Measurements from ENCODE around the gene DNPH1.

The DNPH1 gene

DNA sequence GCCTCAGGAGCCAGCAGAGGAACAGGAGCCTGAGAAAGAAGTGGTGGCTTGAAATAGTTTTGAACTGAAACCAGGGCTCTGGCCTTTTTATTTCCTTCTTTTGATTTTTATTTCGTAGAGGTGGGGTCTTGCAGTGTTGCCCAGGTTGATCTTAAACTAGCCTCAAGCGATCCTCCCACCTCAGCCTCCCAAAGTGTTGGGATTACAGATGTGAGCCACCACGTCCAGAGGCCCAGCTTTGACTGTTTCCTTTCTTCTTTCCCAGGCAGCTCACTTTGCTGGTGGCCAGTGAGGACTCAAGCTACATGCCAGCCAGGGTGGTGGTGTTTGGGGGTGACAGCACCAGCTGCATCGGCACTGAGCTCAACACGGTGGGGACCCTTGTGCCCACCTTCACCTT, 26.8 kb downstream of the DNPH1 start:
- Mint-ChIP-seq H3K4me3 (no peak overlapping the region), H3K27ac (no peak overlapping the region), H3K27me3 (no peaks in the 10 kb centered on the region), H3K4me1 (no peaks in the 10 kb centered on the region), H3K9me3 (no peaks in the 10 kb centered on the region), H3K36me3 (peaks cover 28% of the 10 kb centered on the region)
- DNase-seq (ENCODE audit: low spot score in 2 of 2) (no peak), ATAC-seq (ENCODE audit: low read depth) (no peak)

DNA sequence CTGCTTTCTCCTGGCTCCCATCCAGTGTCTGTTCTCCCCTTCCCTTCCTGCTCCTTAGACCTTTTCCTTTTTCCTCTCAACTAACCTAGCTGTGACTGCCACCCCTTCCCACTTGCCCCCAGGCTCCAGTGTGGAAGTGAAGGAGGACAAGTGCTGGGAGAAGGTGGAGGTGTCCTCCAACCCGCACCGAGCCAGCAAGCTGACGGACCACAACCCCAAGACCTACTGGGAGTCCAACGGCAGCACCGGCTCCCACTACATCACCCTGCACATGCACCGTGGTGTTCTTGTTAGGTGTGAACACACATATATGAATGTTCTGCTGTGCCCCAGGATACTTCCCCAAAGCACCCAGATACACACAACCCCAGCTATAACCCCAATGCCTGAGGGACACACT, 28.7 kb downstream of the DNPH1 start:
- Mint-ChIP-seq H3K27me3 (no peaks in the 10 kb centered on the region), H3K27ac (no peak overlapping the region), H3K4me1 (no peaks in the 10 kb centered on the region), H3K4me3 (no peak overlapping the region), H3K9me3 (no peaks in the 10 kb centered on the region), H3K36me3 (peaks cover 27% of the 10 kb centered on the region)
- no peak for ATAC-seq (ENCODE audit: low read depth)
- DNase-seq (ENCODE audit: low spot score in 2 of 2): no peak

DNA sequence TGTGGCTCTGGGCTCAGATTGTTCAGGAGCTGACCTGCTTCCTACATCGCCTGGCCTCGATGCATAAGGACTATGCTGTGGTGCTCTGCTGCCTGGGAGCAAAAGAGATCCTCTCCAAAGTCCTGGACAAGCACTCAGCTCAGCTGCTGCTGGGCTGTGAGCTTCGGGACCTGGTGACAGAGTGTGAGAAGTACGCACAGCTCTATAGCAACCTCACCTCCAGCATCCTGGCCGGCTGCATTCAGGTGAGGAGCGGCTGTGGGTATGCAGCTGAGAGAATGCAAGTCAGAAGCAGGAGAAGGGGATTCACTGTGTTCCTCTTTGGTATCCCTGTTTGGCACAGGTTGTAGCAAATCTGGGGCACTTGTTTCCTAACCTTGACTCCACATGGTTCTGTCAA, 29.4 kb downstream of the DNPH1 start:
- H3K9me3 Mint-ChIP-seq: no peaks in the 10 kb centered on the region
- no peak overlapping the region for H3K4me3 Mint-ChIP-seq
- no peak overlapping the region for H3K27ac Mint-ChIP-seq
- ATAC-seq (ENCODE audit: low read depth) (no peak), DNase-seq (ENCODE audit: low spot score in 2 of 2) (no peak)
- no peaks in the 10 kb centered on the region for H3K27me3 Mint-ChIP-seq
- H3K4me1 Mint-ChIP-seq: no peaks in the 10 kb centered on the region
- peaks cover 26% of the 10 kb centered on the region for H3K36me3 Mint-ChIP-seq

DNA sequence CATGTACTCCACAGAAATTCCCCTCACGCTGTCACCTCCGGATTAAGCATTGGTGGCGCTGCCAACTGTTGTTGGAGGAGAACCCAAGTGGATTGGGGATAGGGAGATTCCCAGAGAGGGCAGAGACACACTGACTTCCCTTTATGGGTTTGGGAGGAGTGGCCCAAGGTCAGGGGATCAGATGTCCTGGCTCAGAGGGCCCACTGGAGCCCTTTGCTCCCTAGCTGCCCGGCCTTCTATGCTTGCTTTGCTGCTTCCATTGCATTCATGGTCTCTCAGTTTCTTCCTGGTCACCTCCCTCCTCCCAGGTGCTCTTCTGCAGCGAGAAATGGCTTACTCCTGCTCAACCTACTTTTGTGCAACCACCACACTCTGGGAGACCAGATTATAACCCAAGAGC, 32.9 kb downstream of the DNPH1 start:
- no peak for DNase-seq (ENCODE audit: low spot score in 2 of 2)
- Mint-ChIP-seq H3K4me3 (no peak overlapping the region), H3K36me3 (peaks cover 33% of the 10 kb centered on the region), H3K27ac (no peak overlapping the region), H3K4me1 (peaks cover 2% of the 10 kb centered on the region), H3K9me3 (no peaks in the 10 kb centered on the region), H3K27me3 (no peaks in the 10 kb centered on the region)
- no peak for ATAC-seq (ENCODE audit: low read depth)

DNA sequence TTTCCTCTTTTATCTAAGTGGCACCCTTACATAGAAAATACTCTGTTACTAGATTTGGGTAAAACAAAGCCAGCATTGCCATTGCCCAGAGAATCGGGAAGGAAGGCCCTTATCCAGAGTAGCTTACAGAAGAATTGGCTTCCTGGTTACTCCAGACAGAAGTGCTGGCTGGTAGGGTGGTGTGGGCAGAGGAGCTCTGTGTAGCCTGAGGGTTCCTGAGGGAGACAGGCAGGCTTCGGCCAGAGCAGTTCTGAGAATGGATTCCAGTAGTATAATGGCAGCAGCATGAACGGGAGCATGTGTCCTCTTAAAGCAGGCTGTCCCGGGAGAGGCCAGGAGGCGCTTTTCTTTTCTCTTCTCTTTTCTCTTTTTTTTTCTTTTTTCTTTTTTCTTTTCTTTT, 35.4 kb downstream of the DNPH1 start:
- DNase-seq (ENCODE audit: low spot score in 2 of 2) (no peak), ATAC-seq (ENCODE audit: low read depth) (no peak)
- H3K4me3 Mint-ChIP-seq: no peak overlapping the region
- H3K36me3 Mint-ChIP-seq: peaks cover 25% of the 10 kb centered on the region
- no peaks in the 10 kb centered on the region for H3K9me3 Mint-ChIP-seq
- H3K4me1 Mint-ChIP-seq: peaks cover 10% of the 10 kb centered on the region
- no peaks in the 10 kb centered on the region for H3K27me3 Mint-ChIP-seq
- no peak overlapping the region for H3K27ac Mint-ChIP-seq

DNA sequence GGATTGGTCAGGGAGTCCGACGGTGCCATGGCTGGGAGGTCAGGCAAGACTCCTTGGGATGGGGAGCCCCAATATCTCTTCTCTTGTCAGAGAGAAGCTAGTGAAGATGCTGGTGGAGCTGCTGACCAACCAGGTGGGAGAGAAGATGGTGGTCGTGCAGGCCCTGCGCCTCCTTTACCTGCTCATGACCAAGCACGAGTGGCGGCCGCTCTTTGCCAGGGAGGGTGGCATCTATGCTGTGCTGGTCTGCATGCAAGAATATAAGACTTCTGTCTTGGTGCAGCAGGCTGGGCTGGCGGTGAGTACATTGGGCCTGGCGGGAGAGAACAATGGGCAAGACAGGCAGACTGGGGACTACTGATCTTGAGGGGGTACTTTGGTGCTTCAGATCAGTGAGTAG, 36.4 kb downstream of the DNPH1 start:
- ATAC-seq (ENCODE audit: low read depth) (no peak), DNase-seq (ENCODE audit: low spot score in 2 of 2) (no peak)
- Mint-ChIP-seq H3K4me1 (peaks cover 10% of the 10 kb centered on the region), H3K4me3 (no peak overlapping the region), H3K27me3 (no peaks in the 10 kb centered on the region), H3K36me3 (peaks cover 28% of the 10 kb centered on the region), H3K27ac (no peak overlapping the region), H3K9me3 (no peaks in the 10 kb centered on the region)

DNA sequence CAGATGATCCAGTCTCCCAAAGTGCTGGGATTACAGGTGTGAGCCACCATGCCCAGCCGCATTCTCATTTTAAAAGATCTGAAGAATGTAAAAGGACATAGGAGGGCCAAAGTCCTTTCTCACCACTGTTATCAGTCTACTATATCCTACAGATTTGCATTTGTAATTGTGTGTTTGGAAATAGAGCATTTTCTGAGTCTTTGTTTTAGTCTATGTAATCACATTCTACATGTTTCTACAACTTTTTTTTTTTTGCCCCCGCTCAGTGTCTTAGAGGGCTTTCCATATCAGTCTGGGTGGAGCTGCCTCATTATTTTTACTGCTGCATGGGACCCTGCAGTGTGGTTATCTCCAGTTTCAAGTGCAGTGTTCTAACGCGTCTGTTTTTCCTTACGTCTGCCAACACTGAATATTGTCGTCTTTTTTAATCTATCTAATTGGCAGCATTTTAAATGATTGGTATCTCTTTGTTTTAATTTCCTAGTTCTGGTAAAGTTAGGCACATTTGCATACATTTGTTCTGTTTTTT, 39.4 kb downstream of the DNPH1 start:
- no peak overlapping the region for H3K4me3 Mint-ChIP-seq
- ATAC-seq (ENCODE audit: low read depth): no peak
- H3K27me3 Mint-ChIP-seq: no peaks in the 10 kb centered on the region
- H3K4me1 Mint-ChIP-seq: peaks cover 19% of the 10 kb centered on the region
- no peaks in the 10 kb centered on the region for H3K9me3 Mint-ChIP-seq
- H3K36me3 Mint-ChIP-seq: peaks cover 28% of the 10 kb centered on the region
- H3K27ac Mint-ChIP-seq: peak overlapping the region; percentile 42
- no peak for DNase-seq (ENCODE audit: low spot score in 2 of 2)

DNA sequence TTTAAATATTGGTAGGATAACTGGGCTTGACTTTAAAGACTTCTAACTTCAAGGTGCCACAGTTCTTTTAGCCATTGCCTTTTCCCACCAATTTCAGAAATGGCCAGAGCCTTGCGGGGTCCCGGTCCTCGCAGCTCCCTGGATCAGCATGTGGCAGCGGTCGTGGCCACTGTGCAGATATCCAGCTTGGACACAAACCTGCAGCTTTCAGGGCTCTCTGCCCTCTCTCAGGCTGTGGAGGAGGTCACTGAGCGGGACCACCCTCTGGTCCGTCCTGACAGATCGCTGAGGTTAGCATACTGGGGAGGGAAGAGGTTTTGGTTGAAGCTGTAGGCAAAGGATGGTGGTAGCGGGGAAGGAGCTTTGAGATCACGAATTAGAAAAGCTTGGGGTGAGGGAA, 40.9 kb downstream of the DNPH1 start:
- H3K27me3 Mint-ChIP-seq: no peaks in the 10 kb centered on the region
- no peak overlapping the region for H3K4me3 Mint-ChIP-seq
- no peaks in the 10 kb centered on the region for H3K9me3 Mint-ChIP-seq
- H3K27ac Mint-ChIP-seq: no peak overlapping the region
- no peak for DNase-seq (ENCODE audit: low spot score in 2 of 2)
- H3K36me3 Mint-ChIP-seq: peaks cover 31% of the 10 kb centered on the region
- no peak for ATAC-seq (ENCODE audit: low read depth)
- H3K4me1 Mint-ChIP-seq: peaks cover 29% of the 10 kb centered on the region

DNA sequence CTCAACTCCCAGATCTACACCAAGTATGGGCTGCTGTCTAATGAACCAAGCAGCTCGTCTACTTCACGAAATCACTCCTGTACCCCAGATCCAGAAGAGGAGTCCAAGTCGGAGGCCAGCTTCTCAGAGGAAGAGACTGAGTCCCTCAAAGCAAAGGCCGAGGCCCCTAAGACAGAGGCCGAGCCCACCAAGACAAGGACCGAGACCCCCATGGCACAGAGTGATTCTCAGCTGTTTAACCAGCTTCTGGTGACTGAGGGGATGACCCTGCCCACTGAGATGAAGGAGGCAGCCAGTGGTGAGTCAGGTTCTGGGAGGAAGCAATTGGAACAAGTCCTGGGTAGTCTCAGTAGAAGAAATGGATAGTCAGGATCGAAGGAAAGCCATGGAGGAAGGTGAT, 41.5 kb downstream of the DNPH1 start:
- H3K9me3 Mint-ChIP-seq: no peaks in the 10 kb centered on the region
- H3K4me1 Mint-ChIP-seq: peaks cover 33% of the 10 kb centered on the region
- no peak overlapping the region for H3K27ac Mint-ChIP-seq
- ATAC-seq (ENCODE audit: low read depth) (no peak), DNase-seq (ENCODE audit: low spot score in 2 of 2) (no peak)
- no peak overlapping the region for H3K4me3 Mint-ChIP-seq
- H3K27me3 Mint-ChIP-seq: no peaks in the 10 kb centered on the region
- H3K36me3 Mint-ChIP-seq: peaks cover 26% of the 10 kb centered on the region

DNA sequence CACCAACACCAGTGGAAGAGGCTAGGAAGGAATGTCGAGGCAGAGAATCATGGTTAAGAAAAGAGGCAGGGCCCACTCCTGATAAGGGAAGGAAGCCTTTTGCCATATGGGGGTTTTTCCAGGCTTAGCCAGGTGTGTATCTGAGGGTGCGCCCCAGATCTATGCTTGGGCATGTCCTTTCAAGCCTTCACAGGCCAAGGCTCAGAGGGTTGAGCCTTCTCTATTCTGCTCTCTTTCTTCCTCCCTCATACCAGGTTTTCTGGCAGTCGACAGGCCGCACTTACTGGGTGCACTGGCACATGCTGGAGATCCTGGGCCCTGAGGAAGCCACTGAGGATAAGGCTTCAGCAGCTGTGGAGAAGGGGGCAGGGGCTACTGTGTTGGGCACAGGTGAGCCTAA, 42.6 kb downstream of the DNPH1 start:
- DNase-seq (ENCODE audit: low spot score in 2 of 2) (no peak), ATAC-seq (ENCODE audit: low read depth) (no peak)
- H3K36me3 Mint-ChIP-seq: peaks cover 23% of the 10 kb centered on the region
- H3K27ac Mint-ChIP-seq: no peak overlapping the region
- no peaks in the 10 kb centered on the region for H3K27me3 Mint-ChIP-seq
- H3K4me3 Mint-ChIP-seq: no peak overlapping the region
- H3K4me1 Mint-ChIP-seq: peaks cover 42% of the 10 kb centered on the region
- H3K9me3 Mint-ChIP-seq: no peaks in the 10 kb centered on the region

DNA sequence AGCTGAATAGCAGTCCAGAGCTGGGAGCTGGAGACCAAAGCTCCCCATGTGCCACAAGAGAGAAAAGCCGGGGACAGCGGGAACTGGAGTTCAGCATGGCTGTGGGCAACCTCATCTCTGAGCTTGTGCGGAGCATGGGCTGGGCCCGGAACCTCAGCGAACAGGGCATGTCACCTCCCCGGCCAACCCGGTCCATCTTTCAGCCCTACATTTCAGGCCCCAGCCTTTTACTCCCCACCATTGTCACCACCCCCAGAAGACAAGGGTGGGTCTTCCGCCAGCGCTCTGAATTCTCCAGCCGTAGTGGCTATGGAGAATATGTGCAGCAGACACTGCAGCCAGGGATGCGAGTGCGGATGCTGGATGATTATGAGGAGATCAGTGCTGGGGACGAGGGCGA, 43.3 kb downstream of the DNPH1 start:
- peaks cover 46% of the 10 kb centered on the region for H3K4me1 Mint-ChIP-seq
- peaks cover 22% of the 10 kb centered on the region for H3K36me3 Mint-ChIP-seq
- ATAC-seq (ENCODE audit: low read depth) (no peak), DNase-seq (ENCODE audit: low spot score in 2 of 2) (no peak)
- no peaks in the 10 kb centered on the region for H3K9me3 Mint-ChIP-seq
- H3K27ac Mint-ChIP-seq: no peak overlapping the region
- no peaks in the 10 kb centered on the region for H3K27me3 Mint-ChIP-seq
- H3K4me3 Mint-ChIP-seq: no peak overlapping the region

DNA sequence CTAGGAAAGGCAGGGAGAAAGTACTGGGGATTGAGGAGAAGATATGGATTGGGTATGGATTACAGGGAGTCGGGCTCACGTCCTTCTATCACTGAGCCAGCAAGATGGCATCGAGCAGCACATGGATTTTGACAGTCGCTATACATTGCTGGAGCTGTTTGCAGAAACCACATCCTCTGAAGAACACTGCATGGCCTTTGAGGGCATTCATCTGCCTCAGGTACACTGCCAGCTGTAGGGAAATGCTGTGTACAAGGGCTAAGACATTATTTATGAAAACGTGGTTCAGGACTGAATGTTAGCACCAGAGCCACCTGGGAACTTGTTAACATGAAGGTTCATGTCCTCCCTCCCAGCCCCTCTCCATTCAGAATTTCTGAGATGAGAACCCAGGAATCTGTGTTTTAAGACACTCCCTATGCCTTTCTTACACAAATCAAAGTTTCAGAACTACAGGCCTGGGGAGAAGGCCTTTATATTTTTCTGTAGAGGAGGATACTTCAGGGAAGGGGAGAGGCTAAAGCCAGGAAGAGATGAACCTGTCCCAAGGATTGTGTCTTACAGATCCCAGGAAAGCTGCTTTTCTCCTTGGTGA, 43.8 kb downstream of the DNPH1 start:
- no peaks in the 10 kb centered on the region for H3K27me3 Mint-ChIP-seq
- peaks cover 43% of the 10 kb centered on the region for H3K4me1 Mint-ChIP-seq
- H3K4me3 Mint-ChIP-seq: no peak overlapping the region
- H3K36me3 Mint-ChIP-seq: peaks cover 21% of the 10 kb centered on the region
- no peaks in the 10 kb centered on the region for H3K9me3 Mint-ChIP-seq
- no peak for ATAC-seq (ENCODE audit: low read depth)
- DNase-seq (ENCODE audit: low spot score in 2 of 2): no peak
- no peak overlapping the region for H3K27ac Mint-ChIP-seq

DNA sequence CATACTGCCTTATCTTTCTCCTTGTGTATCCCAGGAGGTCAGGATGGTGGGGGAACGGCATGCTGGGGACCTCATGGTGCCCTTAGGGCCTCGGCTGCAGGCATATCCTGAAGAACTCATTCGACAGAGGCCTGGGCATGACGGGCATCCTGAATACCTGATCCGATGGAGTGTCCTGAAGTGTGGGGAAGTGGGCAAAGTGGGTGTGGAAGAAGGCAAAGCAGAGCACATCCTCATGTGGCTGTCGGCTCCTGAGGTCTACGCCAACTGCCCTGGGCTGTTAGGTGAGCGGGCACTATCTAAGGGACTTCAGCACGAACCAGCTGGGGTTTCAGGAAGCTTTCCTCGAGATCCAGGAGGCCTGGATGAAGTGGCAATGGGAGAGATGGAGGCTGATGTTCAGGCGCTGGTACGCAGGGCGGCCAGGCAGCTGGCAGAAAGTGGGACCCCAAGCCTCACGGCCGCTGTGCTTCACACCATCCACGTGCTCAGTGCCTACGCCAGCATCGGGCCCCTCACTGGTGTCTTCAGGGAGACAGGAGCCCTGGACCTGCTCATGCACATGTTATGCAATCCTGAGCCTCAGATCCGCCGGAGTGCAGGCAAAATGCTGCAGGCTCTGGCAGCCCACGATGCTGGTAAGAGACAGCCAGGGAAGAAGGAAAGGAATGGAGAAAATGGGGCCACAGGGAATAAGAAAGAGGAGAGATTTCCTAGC, 44.9 kb downstream of the DNPH1 start:
- H3K27ac Mint-ChIP-seq: no peak overlapping the region
- peaks cover 23% of the 10 kb centered on the region for H3K36me3 Mint-ChIP-seq
- DNase-seq (ENCODE audit: low spot score in 2 of 2) (no peak), ATAC-seq (ENCODE audit: low read depth) (no peak)
- no peaks in the 10 kb centered on the region for H3K9me3 Mint-ChIP-seq
- no peaks in the 10 kb centered on the region for H3K27me3 Mint-ChIP-seq
- H3K4me3 Mint-ChIP-seq: peak overlapping the region; percentile 21
- H3K4me1 Mint-ChIP-seq: peaks cover 41% of the 10 kb centered on the region

DNA sequence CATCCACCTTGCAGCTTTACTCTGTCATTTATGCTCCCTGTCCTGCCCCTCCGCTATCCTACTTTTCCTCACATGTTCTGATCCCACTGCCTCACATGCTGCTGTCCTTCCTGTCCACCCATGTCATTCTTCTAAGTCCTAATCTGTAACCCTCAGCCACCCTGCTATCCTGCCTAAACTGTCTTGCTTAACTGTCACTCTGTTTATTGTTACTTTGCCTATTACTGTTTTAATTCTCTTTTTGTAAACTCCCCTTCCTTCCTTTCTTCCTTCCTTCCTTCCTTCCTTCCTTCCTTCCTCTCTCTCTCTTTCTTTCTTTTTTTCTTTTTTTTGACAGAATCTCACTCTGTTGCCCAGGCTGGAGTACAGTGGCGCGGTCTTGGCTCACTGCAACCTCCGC, 45.8 kb downstream of the DNPH1 start:
- H3K4me1 Mint-ChIP-seq: peaks cover 41% of the 10 kb centered on the region

More for the DNA sequence above, 45.8 kb downstream of the DNPH1 start:
- Mint-ChIP-seq H3K27me3 (no peaks in the 10 kb centered on the region), H3K27ac (peak overlapping the region; percentile 94), H3K9me3 (no peaks in the 10 kb centered on the region), H3K4me3 (peak overlapping the region; percentile 99), H3K36me3 (peaks cover 24% of the 10 kb centered on the region)
- ATAC-seq (ENCODE audit: low read depth) (no peak), DNase-seq (ENCODE audit: low spot score in 2 of 2) (no peak)

Measured in memory B cell (primary cell).